ENCODE results near the gene AHCTF1. TPM values are rescaled to one million over a fixed set of nuclear protein-coding genes. Genes with fewer than 3 reads are reported as not detected.
"Not testable (repeated sequence)": the region's sequence is repeated elsewhere in the genome, so short reads cannot be mapped to it uniquely, and the experiment has no call there.

The AHCTF1 gene
- total RNA-seq, 2 experiments from 2014 or later: 32.1 to 38.8 TPM

- intact Hi-C loops (cut with micrococcal nuclease): no loop called here
- Mint-ChIP-seq H3K4me1 (ENCODE audit: low read depth) (peaks cover 26% of the 10 kb centered on the region), H3K27ac (peak overlapping the region; percentile 20), H3K4me3 (no peak overlapping the region), H3K9me3 (no peaks in the 10 kb centered on the region), H3K36me3 (ENCODE audit: low read depth) (peaks cover 38% of the 10 kb centered on the region), H3K27me3 (ENCODE audit: low read depth) (no peaks in the 10 kb centered on the region)
- CTCF ChIA-PET: no interaction called here
- DNase-seq: peak; percentile 23
Measured at GRCh38 chr1:246875041-246876026, 56.4 kb downstream of the AHCTF1 start.

DNA sequence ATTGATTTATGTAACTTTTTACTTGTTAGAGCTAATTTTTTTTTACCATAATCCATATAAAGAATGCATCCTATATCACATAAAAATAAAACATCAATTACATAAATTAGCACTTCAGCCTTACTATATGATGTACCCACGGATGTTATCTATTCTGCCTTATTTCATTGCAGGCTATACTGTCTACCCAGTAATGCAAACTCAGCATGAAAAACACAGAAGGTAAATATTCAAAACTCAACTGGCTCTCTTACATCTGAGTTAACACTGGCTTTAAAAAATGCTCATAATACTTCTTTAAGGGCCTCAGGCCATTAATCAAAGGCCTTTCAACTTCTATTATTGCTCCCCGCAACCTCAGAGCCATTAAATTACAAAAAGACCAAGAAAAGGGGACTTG, 65.8 kb downstream of the AHCTF1 start:
- CTCF ChIA-PET: no interaction called here
- Mint-ChIP-seq H3K4me1 (ENCODE audit: low read depth) (peaks cover 2% of the 10 kb centered on the region), H3K27me3 (ENCODE audit: low read depth) (no peaks in the 10 kb centered on the region), H3K27ac (no peak overlapping the region), H3K36me3 (ENCODE audit: low read depth) (peaks cover 29% of the 10 kb centered on the region), H3K4me3 (no peak overlapping the region), H3K9me3 (no peaks in the 10 kb centered on the region)
- DNase-seq: no peak
- intact Hi-C loops (cut with micrococcal nuclease): no loop called here

DNA sequence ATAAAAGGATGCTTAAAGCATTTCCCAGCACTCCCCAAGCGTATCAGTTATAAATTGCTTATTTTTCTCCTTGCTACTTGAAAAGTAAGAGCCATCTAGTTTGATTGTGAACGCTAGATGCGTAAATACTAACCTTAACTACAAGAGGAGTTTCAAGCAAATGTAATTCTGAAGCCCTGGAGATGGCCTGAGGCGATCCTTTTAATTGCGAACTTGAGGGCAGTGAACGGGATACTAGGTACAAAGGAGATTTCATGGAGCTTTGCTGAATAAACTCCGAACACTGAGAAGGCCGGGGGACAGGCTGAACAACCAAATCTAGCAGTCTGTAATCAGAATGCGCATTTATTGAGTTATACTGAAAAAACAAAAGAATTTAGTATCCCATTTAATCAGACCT, 68.0 kb downstream of the AHCTF1 start:
- H3K4me1 Mint-ChIP-seq (ENCODE audit: low read depth); H3K9me3 Mint-ChIP-seq; intact Hi-C loops (cut with micrococcal nuclease); CTCF ChIA-PET; H3K4me3 Mint-ChIP-seq; H3K27ac Mint-ChIP-seq; H3K27me3 Mint-ChIP-seq (ENCODE audit: low read depth); DNase-seq: not testable (repeated sequence)
- H3K36me3 Mint-ChIP-seq (ENCODE audit: low read depth): peaks cover 33% of the 10 kb centered on the region

DNA sequence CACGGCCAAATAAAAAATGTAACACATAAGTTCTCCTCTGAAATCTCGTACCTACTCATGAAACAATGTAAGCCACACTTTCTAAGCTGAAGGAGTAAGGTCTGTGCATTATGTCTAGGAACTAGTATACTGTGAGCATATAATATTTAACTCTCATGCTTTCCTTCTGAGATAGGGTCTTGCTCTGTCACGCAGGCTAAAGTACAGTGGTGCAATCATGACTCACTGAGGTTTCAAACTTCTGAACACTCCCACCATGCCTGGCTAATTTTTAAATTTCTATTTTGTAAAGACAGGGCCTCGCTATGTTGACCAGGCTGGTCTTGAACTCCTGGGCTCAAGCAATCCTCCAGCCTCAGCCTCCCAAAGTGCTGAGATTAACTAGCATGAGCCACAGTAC, 71.3 kb downstream of the AHCTF1 start:
- H3K4me1 Mint-ChIP-seq (ENCODE audit: low read depth): no peaks in the 10 kb centered on the region
- H3K36me3 Mint-ChIP-seq (ENCODE audit: low read depth): peaks cover 47% of the 10 kb centered on the region
- H3K27me3 Mint-ChIP-seq (ENCODE audit: low read depth): no peaks in the 10 kb centered on the region
- H3K4me3 Mint-ChIP-seq: no peak overlapping the region
- no peak for DNase-seq
- H3K9me3 Mint-ChIP-seq: no peaks in the 10 kb centered on the region
- no peak overlapping the region for H3K27ac Mint-ChIP-seq
- intact Hi-C loops (cut with micrococcal nuclease): no loop called here
- CTCF ChIA-PET: no interaction called here

DNA sequence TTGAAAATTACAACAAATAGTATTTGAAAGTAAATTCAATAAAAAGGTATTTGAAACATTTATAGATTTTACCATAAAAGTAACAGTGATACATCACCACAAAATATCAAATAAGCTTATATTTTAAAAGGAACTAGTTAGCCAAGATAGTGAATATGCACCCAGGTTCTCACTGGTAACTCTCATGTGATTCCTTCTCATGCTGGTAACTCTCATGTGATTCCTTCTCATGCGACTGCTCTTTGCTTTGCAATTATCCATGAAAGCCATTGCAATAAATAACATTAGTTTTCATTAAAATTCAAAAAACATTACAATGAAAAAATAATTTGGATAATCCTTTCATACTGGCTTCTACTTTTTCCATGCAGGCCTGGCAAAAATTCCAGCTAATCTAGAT, 75.4 kb downstream of the AHCTF1 start:
- Mint-ChIP-seq H3K4me3 (no peak overlapping the region), H3K4me1 (ENCODE audit: low read depth) (no peaks in the 10 kb centered on the region), H3K27ac (no peak overlapping the region), H3K36me3 (ENCODE audit: low read depth) (peaks cover 51% of the 10 kb centered on the region), H3K9me3 (no peaks in the 10 kb centered on the region), H3K27me3 (ENCODE audit: low read depth) (no peaks in the 10 kb centered on the region)
- CTCF ChIA-PET: no interaction called here
- intact Hi-C loops (cut with micrococcal nuclease): no loop called here
- no peak for DNase-seq

- intact Hi-C loops (cut with micrococcal nuclease); DNase-seq; H3K9me3 Mint-ChIP-seq; H3K27me3 Mint-ChIP-seq (ENCODE audit: low read depth); H3K27ac Mint-ChIP-seq; H3K4me3 Mint-ChIP-seq; H3K4me1 Mint-ChIP-seq (ENCODE audit: low read depth); CTCF ChIA-PET: not testable (repeated sequence)
- peaks cover 40% of the 10 kb centered on the region for H3K36me3 Mint-ChIP-seq (ENCODE audit: low read depth)
Measured at GRCh38 chr1:246850640-246851039, 81.1 kb downstream of the AHCTF1 start.

DNA sequence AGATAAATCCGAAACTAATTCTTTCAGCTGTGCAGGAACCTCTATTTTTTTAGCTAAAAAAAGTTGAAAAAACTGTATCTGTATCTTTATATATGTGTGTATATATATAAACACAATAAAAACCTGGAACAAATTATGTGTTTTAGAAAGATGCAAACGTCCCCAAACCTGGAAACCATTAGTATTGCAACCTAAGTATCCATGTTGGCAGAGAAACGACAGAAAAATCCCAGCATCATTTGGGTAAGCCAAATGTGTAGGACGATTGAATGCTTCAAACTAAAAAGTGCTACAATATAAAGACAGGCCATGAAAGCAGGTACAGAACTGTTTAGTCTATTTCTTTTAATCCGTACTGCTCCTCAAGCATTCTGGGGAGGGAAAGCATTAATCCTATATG, 87.9 kb downstream of the AHCTF1 start:
- no peak for DNase-seq
- no peak overlapping the region for H3K4me3 Mint-ChIP-seq
- peaks cover 21% of the 10 kb centered on the region for H3K36me3 Mint-ChIP-seq (ENCODE audit: low read depth)
- no peaks in the 10 kb centered on the region for H3K27me3 Mint-ChIP-seq (ENCODE audit: low read depth)
- intact Hi-C loops (cut with micrococcal nuclease): no loop called here
- no peak overlapping the region for H3K27ac Mint-ChIP-seq
- CTCF ChIA-PET: no interaction called here
- no peaks in the 10 kb centered on the region for H3K4me1 Mint-ChIP-seq (ENCODE audit: low read depth)
- no peaks in the 10 kb centered on the region for H3K9me3 Mint-ChIP-seq

DNA sequence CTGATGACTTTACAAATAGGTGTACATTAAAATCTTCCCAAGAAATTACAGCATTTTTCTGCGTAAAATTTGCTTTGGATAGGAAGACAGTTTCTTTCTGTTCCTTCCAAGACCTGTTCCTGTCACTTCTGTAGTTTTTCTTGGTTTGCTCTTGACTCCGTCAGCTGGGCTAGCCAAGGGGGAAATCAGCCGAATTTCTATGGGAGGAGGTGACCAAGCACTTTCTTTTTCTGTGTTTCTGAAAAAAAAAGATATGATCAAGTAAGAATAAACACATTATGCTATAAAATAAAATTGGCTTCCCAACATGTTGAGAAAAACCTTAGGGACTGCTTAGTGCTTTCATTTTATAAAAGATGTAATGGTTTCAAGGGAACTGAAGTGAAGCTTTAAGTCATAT, 91.0 kb downstream of the AHCTF1 start:
- H3K4me3 Mint-ChIP-seq; H3K4me1 Mint-ChIP-seq (ENCODE audit: low read depth); H3K27ac Mint-ChIP-seq; H3K27me3 Mint-ChIP-seq (ENCODE audit: low read depth); intact Hi-C loops (cut with micrococcal nuclease); H3K9me3 Mint-ChIP-seq; DNase-seq: not testable (repeated sequence)
- peaks cover 18% of the 10 kb centered on the region for H3K36me3 Mint-ChIP-seq (ENCODE audit: low read depth)
- CTCF ChIA-PET: interaction anchor here (0.7 kb wide), 1 partner anchor 91 kb away, joined by 3 read pairs; no protein-coding TSS in a partner anchor

- CTCF ChIA-PET: interaction anchor here (0.6 kb wide), 1 partner anchor 16 kb away, joined by 3 read pairs; no protein-coding TSS in a partner anchor
- no peak overlapping the region for H3K27ac Mint-ChIP-seq
- peaks cover 5% of the 10 kb centered on the region for H3K27me3 Mint-ChIP-seq (ENCODE audit: low read depth)
- intact Hi-C loops (cut with micrococcal nuclease): loop anchor here (10.0 kb wide), 1 partner anchor 143 kb away; no protein-coding TSS in a partner anchor
- H3K4me1 Mint-ChIP-seq (ENCODE audit: low read depth): no peaks in the 10 kb centered on the region
- no peak overlapping the region for H3K4me3 Mint-ChIP-seq
- DNase-seq: no peak
- H3K9me3 Mint-ChIP-seq: no peaks in the 10 kb centered on the region
- peaks cover 12% of the 10 kb centered on the region for H3K36me3 Mint-ChIP-seq (ENCODE audit: low read depth)
Measured at GRCh38 chr1:246838118-246838456, 93.7 kb downstream of the AHCTF1 start.

DNA sequence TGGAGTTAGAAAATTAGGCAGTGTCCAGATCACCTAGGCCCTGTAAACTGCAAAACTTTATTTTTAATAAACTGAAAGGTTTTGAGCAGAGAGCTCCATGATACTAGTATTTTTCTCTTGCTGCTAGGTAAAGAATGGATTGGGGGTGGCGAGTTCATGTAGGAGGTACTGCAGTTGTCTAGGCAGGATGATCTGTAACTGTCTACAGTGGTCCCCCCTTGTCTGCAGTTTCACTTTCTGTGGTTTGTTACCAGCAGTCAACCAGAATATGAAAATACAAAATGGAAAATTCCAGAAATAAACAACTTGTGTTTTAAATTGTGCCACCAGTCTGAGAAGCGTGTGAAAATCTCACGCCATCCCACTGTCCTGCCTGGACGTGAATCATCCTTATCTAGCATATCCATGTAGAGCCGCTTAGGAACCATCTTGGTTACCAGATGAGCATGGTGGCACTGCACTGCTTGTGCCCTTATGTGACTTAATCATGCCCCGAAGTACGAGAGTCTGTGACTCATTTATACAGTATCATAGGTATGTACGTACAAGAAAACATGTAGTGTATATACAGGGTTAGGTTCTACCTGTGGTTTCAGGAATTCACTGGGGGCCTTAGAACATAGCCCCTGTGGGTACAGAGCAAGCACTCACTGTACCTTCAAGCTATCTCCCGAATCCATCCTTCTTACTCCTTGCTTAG, 94.2 kb downstream of the AHCTF1 start:
- Mint-ChIP-seq H3K4me1 (ENCODE audit: low read depth) (no peaks in the 10 kb centered on the region), H3K4me3 (no peak overlapping the region), H3K27me3 (ENCODE audit: low read depth) (peaks cover 5% of the 10 kb centered on the region), H3K9me3 (no peaks in the 10 kb centered on the region), H3K36me3 (ENCODE audit: low read depth) (peaks cover 6% of the 10 kb centered on the region), H3K27ac (no peak overlapping the region)
- CTCF ChIA-PET: no interaction called here
- intact Hi-C loops (cut with micrococcal nuclease): loop anchor here (10.0 kb wide), 1 partner anchor 143 kb away; no protein-coding TSS in a partner anchor
- DNase-seq: no peak

- Mint-ChIP-seq H3K4me1 (ENCODE audit: low read depth) (no peaks in the 10 kb centered on the region), H3K27ac (no peak overlapping the region), H3K4me3 (no peak overlapping the region), H3K27me3 (ENCODE audit: low read depth) (peaks cover 7% of the 10 kb centered on the region), H3K36me3 (ENCODE audit: low read depth) (peaks cover 6% of the 10 kb centered on the region), H3K9me3 (no peaks in the 10 kb centered on the region)
- no peak for DNase-seq
- CTCF ChIA-PET: no interaction called here
- intact Hi-C loops (cut with micrococcal nuclease): loop anchor here (10.0 kb wide), 1 partner anchor 142 kb away; no protein-coding TSS in a partner anchor
Measured at GRCh38 chr1:246836209-246836966, 95.4 kb downstream of the AHCTF1 start.

DNA sequence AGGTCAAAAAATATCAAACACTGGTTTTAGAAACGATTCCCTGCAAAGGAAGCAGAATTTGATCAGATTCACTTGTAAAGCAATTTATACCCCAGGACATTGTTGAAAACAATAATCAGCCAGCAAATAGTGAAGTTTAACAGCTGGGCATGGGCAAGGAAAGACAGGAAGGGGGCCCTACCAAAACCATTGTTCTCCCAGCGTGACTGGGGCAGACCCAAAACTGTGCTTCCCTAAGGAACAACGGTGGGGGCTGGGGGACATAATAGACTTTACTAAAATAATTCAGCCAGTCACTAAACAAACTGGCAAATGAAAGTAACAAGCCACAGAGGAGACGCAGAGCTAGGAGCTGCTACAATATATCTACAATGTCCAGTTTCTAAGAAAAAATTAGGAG, 100.2 kb downstream of the AHCTF1 start:
- intact Hi-C loops (cut with micrococcal nuclease): loop anchor here (10.0 kb wide), 1 partner anchor 137 kb away; no protein-coding TSS in a partner anchor
- Mint-ChIP-seq H3K4me1 (ENCODE audit: low read depth) (no peaks in the 10 kb centered on the region), H3K4me3 (no peak overlapping the region), H3K27ac (no peak overlapping the region), H3K36me3 (ENCODE audit: low read depth) (peaks cover 6% of the 10 kb centered on the region), H3K27me3 (ENCODE audit: low read depth) (peaks cover 7% of the 10 kb centered on the region), H3K9me3 (peaks cover 7% of the 10 kb centered on the region)
- CTCF ChIA-PET: no interaction called here
- DNase-seq: no peak
